MM.1S (cell line): ENCODE results near the gene BRIX1.
A peak's percentile ranks its signal among the peaks of the same experiment; 100 is the strongest.

ENCODE experiments used
- DNase-seq: peaks from one replicate; pipeline ENCODE4 v3.0.0-alpha.2; 2015
- H2AFZ ChIP-seq: fragments of 300-600 bp; sonication (generic); 2 replicates; pipeline ENCODE4 v1.6.0; 2016; ENCODE audit warnings: antibody characterized with exemption, low read length
- H3F3A ChIP-seq: fragments of 300-600 bp; sonication (generic); 2 replicates; pipeline ENCODE4 v1.6.1; 2016; ENCODE audit warnings: mild to moderate bottlenecking, antibody characterized with exemption, low read length, moderate library complexity, mixed read lengths; ENCODE audit not compliant: insufficient read depth
- H3K27ac ChIP-seq: fragments of 300-600 bp; sonication (generic); 2 replicates; pipeline ENCODE4 v1.5.1; 2016; ENCODE audit warnings: mild to moderate bottlenecking, low read length
- H3K27me3 ChIP-seq: fragments of 300-600 bp; sonication (generic); replicated peaks from 2 replicates; pipeline ENCODE4 v1.6.0; 2016; ENCODE audit warnings: low read length; ENCODE audit not compliant: insufficient read depth
- H3K36me3 ChIP-seq: fragments of 300-600 bp; sonication (generic); replicated peaks from 2 replicates; pipeline ENCODE4 v1.6.1; 2016; ENCODE audit warnings: mild to moderate bottlenecking, low read length, mixed read lengths; ENCODE audit not compliant: insufficient read depth
- H3K4me1 ChIP-seq: fragments of 300-600 bp; sonication (generic); 2 replicates; pipeline ENCODE4 v1.6.1; 2016; ENCODE audit warnings: low read length, mixed read lengths
- H3K4me2 ChIP-seq: fragments of 300-600 bp; sonication (generic); 2 replicates; pipeline ENCODE4 v1.6.0; 2016; ENCODE audit warnings: low read depth, low read length
- H3K4me3 ChIP-seq: fragments of 300-600 bp; sonication (generic); 2 replicates; pipeline ENCODE4 v1.5.1; 2016; ENCODE audit warnings: low read length, mixed read lengths
- H3K79me2 ChIP-seq: fragments of 300-600 bp; sonication (generic); 2 replicates; pipeline ENCODE4 v1.6.1; 2016; ENCODE audit warnings: mixed run types, low read length, mixed read lengths
- H3K9ac ChIP-seq: fragments of 300-600 bp; sonication (generic); 2 replicates; pipeline ENCODE4 v1.6.1; 2016; ENCODE audit warnings: low read length, mixed read lengths
- H3K9me2 ChIP-seq: fragments of 300-600 bp; sonication (generic); replicated peaks from 2 replicates; pipeline ENCODE4 v1.6.1; 2016; ENCODE audit warnings: mild to moderate bottlenecking, low read length, mixed read lengths; ENCODE audit not compliant: insufficient read depth
- H3K9me3 ChIP-seq: fragments of 300-600 bp; sonication (generic); replicated peaks from 2 replicates; pipeline ENCODE4 v1.6.1; 2016; ENCODE audit warnings: mild to moderate bottlenecking, low read length, mixed read lengths; ENCODE audit not compliant: insufficient read depth
- H4K20me1 ChIP-seq: fragments of 300-600 bp; sonication (generic); 2 replicates; pipeline ENCODE4 v1.6.1; 2016; ENCODE audit warnings: mild to moderate bottlenecking, low read length, moderate library complexity, mixed read lengths; ENCODE audit not compliant: insufficient read depth
- CTCF ChIP-seq: fragments of 300-600 bp; sonication (generic); IDR thresholded peaks from 2 replicates; pipeline ENCODE4 v1.5.1; 2016; ENCODE audit warnings: antibody characterized with exemption, low read length, mixed read lengths
- EZH2 ChIP-seq: fragments of 300-600 bp; sonication (generic); optimal IDR thresholded peaks from 2 replicates; pipeline ENCODE3; 2017; ENCODE audit warnings: low read depth, mild to moderate bottlenecking, antibody characterized with exemption, low read length, mixed read lengths
- EZH2phosphoT487 ChIP-seq: fragments of 300-600 bp; sonication (generic); IDR thresholded peaks from 2 replicates; pipeline ENCODE4 v1.6.1; 2018; ENCODE audit warnings: antibody characterized with exemption, low read length

Gene BRIX1

GRCh38 chr5:34927785-34928184 lies 12.3 kb downstream of the BRIX1 start:
- peaks cover 4% of the 10 kb centered on the region; the same call in 1 of the 2 replicates for H4K20me1 ChIP-seq
- no peak overlapping the region for H2AFZ ChIP-seq
- H3K27me3 ChIP-seq, result no peaks in the 10 kb centered on the region
- H3K4me1 ChIP-seq, result peaks cover 11% of the 10 kb centered on the region
- peaks cover 39% of the 10 kb centered on the region for H3F3A ChIP-seq
- no peak overlapping the region for H3K9ac ChIP-seq
- H3K4me3 ChIP-seq, result no peak overlapping the region
- DNase-seq, result no peak
- peaks cover 44% of the 10 kb centered on the region for H3K79me2 ChIP-seq
- TF ChIP-seq CTCF, result no peak
- no peak for TF ChIP-seq EZH2phosphoT487
- TF ChIP-seq EZH2, result no peak
- H3K9me2 ChIP-seq, result no peaks in the 10 kb centered on the region
- no peak overlapping the region for H3K27ac ChIP-seq
- H3K36me3 ChIP-seq, result peaks cover 13% of the 10 kb centered on the region
- H3K4me2 ChIP-seq, result no peak overlapping the region
- H3K9me3 ChIP-seq, result no peaks in the 10 kb centered on the region

- H3K36me3 ChIP-seq, result peaks cover 13% of the 10 kb centered on the region
- peak overlapping the region; percentile 69 for H3K4me2 ChIP-seq
- H3K4me3 ChIP-seq, result no peak overlapping the region
- DNase-seq, result no peak
- H3K27me3 ChIP-seq, result no peaks in the 10 kb centered on the region
- no peak overlapping the region for H2AFZ ChIP-seq
- H3K4me1 ChIP-seq, result peaks cover 11% of the 10 kb centered on the region
- no peak overlapping the region for H3K27ac ChIP-seq
- H4K20me1 ChIP-seq, result peaks cover 4% of the 10 kb centered on the region; the same call in 1 of the 2 replicates
- peaks cover 48% of the 10 kb centered on the region for H3K79me2 ChIP-seq
- H3K9ac ChIP-seq, result no peak overlapping the region
- H3K9me2 ChIP-seq, result no peaks in the 10 kb centered on the region
- no peaks in the 10 kb centered on the region for H3K9me3 ChIP-seq
- no peak for TF ChIP-seq EZH2phosphoT487
- TF ChIP-seq CTCF, result no peak
- TF ChIP-seq EZH2, result no peak
- peaks cover 35% of the 10 kb centered on the region for H3F3A ChIP-seq
Measured at GRCh38 chr5:34928267-34928666, 12.8 kb downstream of the BRIX1 start.

- peak within 1 kb of the TSS; percentile 86 for H3K9ac ChIP-seq
- peaks cover 30% of the 10 kb centered on the region for H3F3A ChIP-seq
- H3K4me1 ChIP-seq, result peaks cover 11% of the 10 kb centered on the region
- peak; percentile 95 for DNase-seq
- H3K79me2 ChIP-seq, result peaks cover 49% of the 10 kb centered on the region
- H2AFZ ChIP-seq, result peak within 1 kb of the TSS; percentile 85
- H3K9me3 ChIP-seq, result no peaks in the 10 kb centered on the region
- no peaks in the 10 kb centered on the region for H3K27me3 ChIP-seq
- TF ChIP-seq EZH2phosphoT487 (no peak), EZH2 (no peak), CTCF (no peak)
- H3K27ac ChIP-seq, result peak within 1 kb of the TSS; percentile 72
- no peaks in the 10 kb centered on the region for H4K20me1 ChIP-seq
- H3K36me3 ChIP-seq, result peaks cover 17% of the 10 kb centered on the region
- H3K4me3 ChIP-seq, result peak within 1 kb of the TSS; percentile 85
- H3K4me2 ChIP-seq, result peak within 1 kb of the TSS; percentile 72
- no peaks in the 10 kb centered on the region for H3K9me2 ChIP-seq
Measured at GRCh38 chr5:34929134-34929719, 13.7 kb downstream of the BRIX1 start, which contains the start of gene DNAJC21. Gene DNAJC21, plus strand, starts transcription at chr5:34929559. Its CDS starts 261 bp downstream, at chr5:34929820.
